ENCODE results near the gene PHACTR2. TPM values are rescaled to one million over a fixed set of nuclear protein-coding genes. Genes with fewer than 3 reads are reported as not detected.
A peak's percentile ranks its signal among the peaks of the same experiment; 100 is the strongest.

The PHACTR2 gene
- total and polyA plus RNA-seq, 2 of the 13 experiments (the other 11 are each of a cell fraction or from before 2014, with no cell fraction given) = 11.3 to 28.2 TPM

GRCh38 chr6:143842902-143843676 lies 165.3 kb downstream of the PHACTR2 start, which contains the start of gene LTV1 (continued):
- TF ChIP-seq CEBPZ (IDR thresholded peaks at IDR 0.05; ENCODE audit: low read length) (no peak), ZNF800 (CRISPR knock-in tag; IDR thresholded peaks at IDR 0.05) (peak; percentile 95), TFDP2 (CRISPR knock-in tag; IDR thresholded peaks at IDR 0.05) (peak; percentile 96), SIX1 (CRISPR knock-in tag; IDR thresholded peaks at IDR 0.05; ENCODE audit: borderline replicate concordance) (peak; percentile 18), ZNF674 (CRISPR knock-in tag; IDR thresholded peaks at IDR 0.05; ENCODE audit: low read depth) (0 out of 2 replicates have a peak, but pooled peaks have one; percentile 93), ZNF326 (CRISPR knock-in tag; IDR thresholded peaks at IDR 0.05; ENCODE audit: borderline replicate concordance) (no peak), TEAD2 (CRISPR knock-in tag; IDR thresholded peaks at IDR 0.05) (peak; percentile 98), HDAC1 (CRISPR knock-in tag; IDR thresholded peaks at IDR 0.05) (peak; percentile 100), E2F2 (CRISPR knock-in tag; IDR thresholded peaks at IDR 0.05; ENCODE audit: borderline replicate concordance) (peak; percentile 99; the same call in 1 of the 2 replicates), ZNF446 (CRISPR knock-in tag; IDR thresholded peaks at IDR 0.05) (peak; percentile 99), ARID2 (CRISPR knock-in tag; IDR thresholded peaks at IDR 0.05; ENCODE audit: borderline replicate concordance) (no peak), ZNF512B (CRISPR knock-in tag; IDR thresholded peaks at IDR 0.05; ENCODE audit: borderline replicate concordance) (peak; percentile 82; the same call in 1 of the 2 replicates), SRSF1 (optimal IDR thresholded peaks at IDR 0.05; ENCODE audit: low read depth, low read length) (peak; percentile 77), FOSL1 (CRISPR knock-in tag; IDR thresholded peaks at IDR 0.05; ENCODE audit: borderline replicate concordance) (peak; percentile 56), HOXA3 (CRISPR knock-in tag; IDR thresholded peaks at IDR 0.05) (peak; percentile 99), SSRP1 (CRISPR knock-in tag; IDR thresholded peaks at IDR 0.05) (peak; percentile 76; the same call in 1 of the 2 replicates), DNMT1 (CRISPR knock-in tag; IDR thresholded peaks at IDR 0.05) (0 out of 2 replicates have a peak, but pooled peaks have one; percentile 44)

Data from HepG2 (cell line).